Measurements from ENCODE around the gene CTR9. TPM values are rescaled to one million over a fixed set of nuclear protein-coding genes. Genes with fewer than 3 reads are reported as not detected.
"Not testable (repeated sequence)": the region's sequence is repeated elsewhere in the genome, so short reads cannot be mapped to it uniquely, and the experiment has no call there.

CTR9 gene
- polyA plus RNA-seq, 2 donors = 11.1 to 15.9 TPM

- Histone ChIP-seq H3K27ac (ENCODE audit: low read depth in 2 of 2, low read length in 1 of 2) (peak overlapping the region; percentile 99), H3K4me3 (ENCODE audit: low read depth in 1 of 2, low read length in 2 of 2) (peak overlapping the region; percentile 88 to 100), H3K4me1 (ENCODE audit: control insufficient read depth in 2 of 2, insufficient read depth in 2 of 2, low read length in 1 of 2) (no peaks in the 10 kb centered on the region), H3K9me3 (ENCODE audit: control insufficient read depth in 2 of 2, insufficient read depth in 1 of 2, low read depth in 1 of 2, low read length in 1 of 2) (no peaks in the 10 kb centered on the region), H3K27me3 (ENCODE audit: control insufficient read depth in 1 of 2, insufficient read depth in 2 of 2, low read length in 2 of 2) (no peaks in the 10 kb centered on the region), H3K36me3 (ENCODE audit: control insufficient read depth in 2 of 2, insufficient read depth in 2 of 2, low read length in 1 of 2) (peaks cover 7 to 15% of the 10 kb centered on the region in 2 donors)
- WGBS, 2 donors = 1% methylated on average over 39 of the region's 39 CpGs
Measured at GRCh38 chr11:10807493-10808234, 56.6 kb downstream of the CTR9 start.

GRCh38 chr11:10808235-10808552 lies 57.1 kb downstream of the CTR9 start:
- Histone ChIP-seq H3K27ac (ENCODE audit: low read depth in 2 of 2, low read length in 1 of 2) (peak overlapping the region; percentile 99), H3K4me1 (ENCODE audit: control insufficient read depth in 2 of 2, insufficient read depth in 2 of 2, low read length in 1 of 2) (no peaks in the 10 kb centered on the region), H3K27me3 (ENCODE audit: control insufficient read depth in 1 of 2, insufficient read depth in 2 of 2, low read length in 2 of 2) (no peaks in the 10 kb centered on the region), H3K4me3 (ENCODE audit: low read depth in 1 of 2, low read length in 2 of 2) (peak overlapping the region; percentile 88 to 100), H3K9me3 (ENCODE audit: control insufficient read depth in 2 of 2, insufficient read depth in 1 of 2, low read depth in 1 of 2, low read length in 1 of 2) (no peaks in the 10 kb centered on the region), H3K36me3 (ENCODE audit: control insufficient read depth in 2 of 2, insufficient read depth in 2 of 2, low read length in 1 of 2) (peaks cover 2 to 13% of the 10 kb centered on the region in 2 donors)
- WGBS, 2 donors = 0% methylated on average over 31 to 36 of the region's 36 CpGs

- Histone ChIP-seq H3K27ac (ENCODE audit: low read depth in 2 of 2, low read length in 1 of 2) (peak within 1 kb of the TSS; percentile 99), H3K36me3 (ENCODE audit: control insufficient read depth in 2 of 2, insufficient read depth in 2 of 2, low read length in 1 of 2) (peaks cover 2 to 9% of the 10 kb centered on the region in 2 donors), H3K4me1 (ENCODE audit: control insufficient read depth in 2 of 2, insufficient read depth in 2 of 2, low read length in 1 of 2) (no peaks in the 10 kb centered on the region), H3K27me3 (ENCODE audit: control insufficient read depth in 1 of 2, insufficient read depth in 2 of 2, low read length in 2 of 2) (no peaks in the 10 kb centered on the region), H3K4me3 (ENCODE audit: low read depth in 1 of 2, low read length in 2 of 2) (peak within 1 kb of the TSS; percentile 88 to 100), H3K9me3 (ENCODE audit: control insufficient read depth in 2 of 2, insufficient read depth in 1 of 2, low read depth in 1 of 2, low read length in 1 of 2) (no peaks in the 10 kb centered on the region)
- WGBS, 2 donors = 0 to 1% methylated on average over 65 of the region's 65 CpGs
Measured at GRCh38 chr11:10808553-10809372, 57.7 kb downstream of the CTR9 start, which contains the start of gene EIF4G2. EIF4G2 (minus strand) TSS chr11:10808926.

- H3K4me1 ChIP-seq (ENCODE audit: control insufficient read depth in 2 of 2, insufficient read depth in 2 of 2, low read length in 1 of 2) = no peaks in the 10 kb centered on the region
- H3K36me3 ChIP-seq (ENCODE audit: control insufficient read depth in 2 of 2, insufficient read depth in 2 of 2, low read length in 1 of 2) = peaks cover 2 to 4% of the 10 kb centered on the region in 2 donors
- H3K4me3 ChIP-seq (ENCODE audit: low read depth in 1 of 2, low read length in 2 of 2) = peak overlapping the region; percentile 88 to 100
- H3K27ac ChIP-seq (ENCODE audit: low read depth in 2 of 2, low read length in 1 of 2) = peak overlapping the region; percentile 98 to 99
- no peaks in the 10 kb centered on the region for H3K9me3 ChIP-seq (ENCODE audit: control insufficient read depth in 2 of 2, insufficient read depth in 1 of 2, low read depth in 1 of 2, low read length in 1 of 2)
- 2% methylated on average over 29 of the region's 29 CpGs for WGBS, 2 donors
- H3K27me3 ChIP-seq (ENCODE audit: control insufficient read depth in 1 of 2, insufficient read depth in 2 of 2, low read length in 2 of 2) = no peaks in the 10 kb centered on the region
Measured at GRCh38 chr11:10809373-10810160, 58.5 kb downstream of the CTR9 start.

GRCh38 chr11:10813945-10814344 lies 62.9 kb downstream of the CTR9 start:
- Histone ChIP-seq H3K27me3 (ENCODE audit: control insufficient read depth in 1 of 2, insufficient read depth in 2 of 2, low read length in 2 of 2) (no peaks in the 10 kb centered on the region), H3K36me3 (ENCODE audit: control insufficient read depth in 2 of 2, insufficient read depth in 2 of 2, low read length in 1 of 2) (no peaks in the 10 kb centered on the region), H3K27ac (ENCODE audit: low read depth in 2 of 2, low read length in 1 of 2) (no peak overlapping the region), H3K4me1 (ENCODE audit: control insufficient read depth in 2 of 2, insufficient read depth in 2 of 2, low read length in 1 of 2) (no peaks in the 10 kb centered on the region), H3K4me3 (ENCODE audit: low read depth in 1 of 2, low read length in 2 of 2) (no peak overlapping the region), H3K9me3 (ENCODE audit: control insufficient read depth in 2 of 2, insufficient read depth in 1 of 2, low read depth in 1 of 2, low read length in 1 of 2) (no peaks in the 10 kb centered on the region)

- H3K27me3 ChIP-seq (ENCODE audit: control insufficient read depth in 1 of 2, insufficient read depth in 2 of 2, low read length in 2 of 2) = no peaks in the 10 kb centered on the region
- no peak overlapping the region for H3K27ac ChIP-seq (ENCODE audit: low read depth in 2 of 2, low read length in 1 of 2)
- WGBS, 2 donors = 68 to 76% methylated on average over 1 of the region's 1 CpG
- no peaks in the 10 kb centered on the region for H3K9me3 ChIP-seq (ENCODE audit: control insufficient read depth in 2 of 2, insufficient read depth in 1 of 2, low read depth in 1 of 2, low read length in 1 of 2)
- H3K4me3 ChIP-seq (ENCODE audit: low read depth in 1 of 2, low read length in 2 of 2) = no peak overlapping the region
- H3K36me3 ChIP-seq (ENCODE audit: control insufficient read depth in 2 of 2, insufficient read depth in 2 of 2, low read length in 1 of 2) = no peaks in the 10 kb centered on the region
- no peaks in the 10 kb centered on the region for H3K4me1 ChIP-seq (ENCODE audit: control insufficient read depth in 2 of 2, insufficient read depth in 2 of 2, low read length in 1 of 2)
Measured at GRCh38 chr11:10818594-10818993, 67.5 kb downstream of the CTR9 start.

GRCh38 chr11:10822491-10822890 lies 71.4 kb downstream of the CTR9 start:
- not testable (repeated sequence) for H3K27ac ChIP-seq (ENCODE audit: low read depth in 2 of 2, low read length in 1 of 2); H3K36me3 ChIP-seq (ENCODE audit: control insufficient read depth in 2 of 2, insufficient read depth in 2 of 2, low read length in 1 of 2); H3K4me3 ChIP-seq (ENCODE audit: low read depth in 1 of 2, low read length in 2 of 2); H3K27me3 ChIP-seq (ENCODE audit: control insufficient read depth in 1 of 2, insufficient read depth in 2 of 2, low read length in 2 of 2); H3K4me1 ChIP-seq (ENCODE audit: control insufficient read depth in 2 of 2, insufficient read depth in 2 of 2, low read length in 1 of 2); H3K9me3 ChIP-seq (ENCODE audit: control insufficient read depth in 2 of 2, insufficient read depth in 1 of 2, low read depth in 1 of 2, low read length in 1 of 2)
- WGBS, 2 donors = 83 to 86% methylated on average over 3 of the region's 3 CpGs

GRCh38 chr11:10823152-10823579 lies 72.1 kb downstream of the CTR9 start:
- H3K27me3 ChIP-seq (ENCODE audit: control insufficient read depth in 1 of 2, insufficient read depth in 2 of 2, low read length in 2 of 2) = no peaks in the 10 kb centered on the region
- no peak overlapping the region for H3K4me3 ChIP-seq (ENCODE audit: low read depth in 1 of 2, low read length in 2 of 2)
- no peaks in the 10 kb centered on the region for H3K4me1 ChIP-seq (ENCODE audit: control insufficient read depth in 2 of 2, insufficient read depth in 2 of 2, low read length in 1 of 2)
- WGBS, 2 donors = 24 to 30% methylated on average over 2 of the region's 2 CpGs
- no peaks in the 10 kb centered on the region for H3K36me3 ChIP-seq (ENCODE audit: control insufficient read depth in 2 of 2, insufficient read depth in 2 of 2, low read length in 1 of 2)
- H3K9me3 ChIP-seq (ENCODE audit: control insufficient read depth in 2 of 2, insufficient read depth in 1 of 2, low read depth in 1 of 2, low read length in 1 of 2) = no peaks in the 10 kb centered on the region
- H3K27ac ChIP-seq (ENCODE audit: low read depth in 2 of 2, low read length in 1 of 2) = no peak overlapping the region

GRCh38 chr11:10824888-10825287 lies 73.8 kb downstream of the CTR9 start:
- H3K4me3 ChIP-seq (ENCODE audit: low read depth in 1 of 2, low read length in 2 of 2) = no peak overlapping the region
- WGBS, 2 donors = 69 to 71% methylated on average over 3 of the region's 3 CpGs
- H3K36me3 ChIP-seq (ENCODE audit: control insufficient read depth in 2 of 2, insufficient read depth in 2 of 2, low read length in 1 of 2) = no peaks in the 10 kb centered on the region
- no peaks in the 10 kb centered on the region for H3K4me1 ChIP-seq (ENCODE audit: control insufficient read depth in 2 of 2, insufficient read depth in 2 of 2, low read length in 1 of 2)
- no peaks in the 10 kb centered on the region for H3K27me3 ChIP-seq (ENCODE audit: control insufficient read depth in 1 of 2, insufficient read depth in 2 of 2, low read length in 2 of 2)
- no peak overlapping the region for H3K27ac ChIP-seq (ENCODE audit: low read depth in 2 of 2, low read length in 1 of 2)
- H3K9me3 ChIP-seq (ENCODE audit: control insufficient read depth in 2 of 2, insufficient read depth in 1 of 2, low read depth in 1 of 2, low read length in 1 of 2) = no peaks in the 10 kb centered on the region
